ENCODE data around the gene PRSS12.

DNA sequence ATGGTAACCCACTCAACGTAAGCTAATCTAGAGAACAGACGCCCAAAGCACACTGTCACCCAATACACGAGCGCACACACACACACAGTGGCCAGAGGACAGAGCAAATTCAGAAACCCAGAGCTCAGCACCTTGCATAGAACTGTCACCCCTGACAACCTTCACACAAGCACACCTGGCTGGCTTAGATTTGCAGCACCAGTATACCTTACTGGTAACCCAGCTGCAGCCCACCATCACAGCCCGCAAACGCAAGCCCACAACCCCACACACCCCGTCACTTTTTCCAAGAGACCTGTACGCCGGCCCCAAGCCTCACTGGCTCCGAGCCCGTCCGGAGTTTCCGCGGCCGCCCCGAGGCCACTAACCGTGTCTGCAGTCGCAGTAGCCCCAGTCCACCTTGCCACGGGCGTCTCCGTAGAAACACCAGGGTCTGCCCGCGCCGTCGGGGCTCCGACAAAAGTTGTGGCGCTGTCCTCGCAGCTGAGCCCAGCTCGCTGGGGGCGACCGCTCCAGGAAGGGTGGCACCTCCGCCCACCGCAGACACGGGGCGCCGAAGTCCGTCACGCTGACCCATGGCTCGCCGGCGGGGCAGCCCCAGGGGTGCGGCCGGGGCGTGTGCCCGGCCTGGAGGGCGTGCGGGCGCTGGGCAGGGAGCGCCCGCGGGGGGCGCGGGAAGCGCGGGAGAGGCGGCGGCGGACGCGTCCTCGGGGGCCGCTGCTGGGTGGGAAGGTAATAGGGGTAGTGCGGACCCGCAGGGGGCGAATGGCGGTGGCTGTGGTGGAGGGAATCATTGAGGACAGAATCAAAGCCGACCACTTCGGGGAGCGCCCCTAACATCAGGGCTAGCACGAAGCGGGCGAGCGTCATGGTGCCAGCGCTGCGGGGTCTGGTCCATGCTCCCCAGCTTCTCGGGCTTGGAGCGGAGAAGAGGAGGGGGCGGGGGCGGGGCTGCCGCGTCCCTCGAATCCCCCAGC is 664 bp downstream of the PRSS12 start:
- no peak for TF ChIP-seq EZH2phosphoT487 (IDR thresholded peaks at IDR 0.05; ENCODE audit: borderline replicate concordance)
- TF ChIP-seq, protein P1, sequence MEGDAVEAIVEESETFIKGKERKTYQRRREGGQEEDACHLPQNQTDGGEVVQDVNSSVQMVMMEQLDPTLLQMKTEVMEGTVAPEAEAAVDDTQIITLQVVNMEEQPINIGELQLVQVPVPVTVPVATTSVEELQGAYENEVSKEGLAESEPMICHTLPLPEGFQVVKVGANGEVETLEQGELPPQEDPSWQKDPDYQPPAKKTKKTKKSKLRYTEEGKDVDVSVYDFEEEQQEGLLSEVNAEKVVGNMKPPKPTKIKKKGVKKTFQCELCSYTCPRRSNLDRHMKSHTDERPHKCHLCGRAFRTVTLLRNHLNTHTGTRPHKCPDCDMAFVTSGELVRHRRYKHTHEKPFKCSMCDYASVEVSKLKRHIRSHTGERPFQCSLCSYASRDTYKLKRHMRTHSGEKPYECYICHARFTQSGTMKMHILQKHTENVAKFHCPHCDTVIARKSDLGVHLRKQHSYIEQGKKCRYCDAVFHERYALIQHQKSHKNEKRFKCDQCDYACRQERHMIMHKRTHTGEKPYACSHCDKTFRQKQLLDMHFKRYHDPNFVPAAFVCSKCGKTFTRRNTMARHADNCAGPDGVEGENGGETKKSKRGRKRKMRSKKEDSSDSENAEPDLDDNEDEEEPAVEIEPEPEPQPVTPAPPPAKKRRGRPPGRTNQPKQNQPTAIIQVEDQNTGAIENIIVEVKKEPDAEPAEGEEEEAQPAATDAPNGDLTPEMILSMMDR (IDR thresholded peaks at IDR 0.05 in 2 of 3, conservative IDR thresholded peaks at IDR 0.05 in 1 of 3; ENCODE audit: borderline replicate concordance in 1 of 3, insufficient read depth in 1 of 3, low read depth in 2 of 3, low read length in 2 of 3): no peak
- TF ChIP-seq, protein P2, sequence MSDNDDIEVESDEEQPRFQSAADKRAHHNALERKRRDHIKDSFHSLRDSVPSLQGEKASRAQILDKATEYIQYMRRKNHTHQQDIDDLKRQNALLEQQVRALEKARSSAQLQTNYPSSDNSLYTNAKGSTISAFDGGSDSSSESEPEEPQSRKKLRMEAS (IDR thresholded peaks at IDR 0.05): no peak
- TF ChIP-seq POLR2A (IDR thresholded peaks at IDR 0.05; ENCODE audit: borderline replicate concordance, extremely low read depth, insufficient read depth, insufficient read length): no peak
